HT-29 (cell line): ENCODE measurements around the gene SMG6. TPM values are rescaled to one million over a fixed set of nuclear protein-coding genes. Genes with fewer than 3 reads are reported as not detected.

Experiments
- DNase-seq: peaks from one replicate; pipeline ENCODE4 v3.0.0-alpha.2; 2015; ENCODE audit warnings: low spot score
- total RNA-seq: library from RNA; depleted of rRNA; stranded (reverse); fragments of >200 nt; shearing (Covaris generic); gene quantifications from 2 replicates; pipeline ENCODE4 v1.2.3, GENCODE V29; 2014

The SMG6 gene
- total RNA-seq, 1 experiment from 2014 or later = 14.9 TPM

DNA sequence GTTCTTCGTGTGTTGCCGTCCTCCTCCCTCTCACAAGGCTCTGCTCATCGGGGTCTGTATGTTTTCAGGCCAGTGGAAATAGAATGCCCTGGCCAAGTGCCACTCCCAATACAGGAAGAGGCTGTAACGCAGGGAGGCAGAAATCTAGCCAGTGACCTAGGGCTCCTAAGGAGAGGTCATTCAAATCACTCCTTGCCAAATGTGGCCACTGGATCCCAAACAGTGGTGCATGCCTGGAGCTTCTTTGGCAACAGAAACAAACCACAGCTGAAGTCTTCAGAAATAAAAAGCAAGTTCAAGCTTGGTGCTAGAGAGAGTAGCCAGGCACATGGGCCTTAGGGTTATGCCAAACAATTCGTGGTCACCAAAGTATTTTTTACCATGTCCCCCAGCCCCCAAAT, 66.1 kb downstream of the SMG6 start:
- DNase-seq = no peak

DNA sequence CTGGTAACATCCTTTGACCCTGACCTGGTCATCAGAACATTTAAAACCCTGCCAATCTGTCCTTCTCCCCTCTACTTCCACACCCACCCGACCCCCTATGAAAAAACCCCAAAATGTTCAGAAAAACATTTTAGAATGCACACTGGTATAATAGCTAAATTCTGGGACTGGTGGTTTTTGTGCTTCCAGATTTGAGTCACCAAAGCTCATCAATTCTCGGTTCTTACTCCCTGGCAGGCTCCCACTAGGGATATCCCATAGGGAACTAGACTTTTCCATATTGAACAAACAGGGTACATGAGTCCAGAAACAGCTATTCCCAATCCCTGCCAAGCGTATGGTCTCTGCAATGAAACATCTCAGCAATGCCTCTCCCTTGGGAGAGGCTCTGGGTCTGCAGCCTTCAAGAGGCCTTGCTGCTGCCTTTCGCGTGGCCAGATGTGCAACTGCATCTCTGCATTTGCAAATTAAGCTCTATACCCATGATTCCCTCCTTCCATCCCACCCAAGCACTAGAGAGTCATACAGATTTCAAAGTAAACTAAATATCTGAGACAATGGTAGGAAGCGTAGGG, 67.7 kb downstream of the SMG6 start:
- DNase-seq = no peak

DNA sequence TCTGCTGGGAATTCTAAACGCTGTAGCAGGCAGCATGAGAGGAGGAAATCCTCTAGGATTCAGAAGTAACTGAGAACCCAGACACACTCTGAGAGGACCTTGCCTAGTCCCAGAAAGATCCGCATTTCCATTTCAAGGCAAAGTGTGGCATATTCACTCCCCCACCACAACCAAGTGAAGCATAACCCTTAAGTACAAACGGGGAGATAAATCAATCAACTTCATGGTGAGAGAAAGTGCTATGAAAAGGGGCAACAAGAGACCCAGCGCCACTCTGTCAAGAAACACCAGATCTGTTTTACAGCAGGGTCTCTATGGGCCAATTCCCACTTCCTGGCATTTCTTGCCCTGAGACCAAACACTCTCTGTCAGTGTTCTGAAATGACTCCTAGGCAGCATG, 68.3 kb downstream of the SMG6 start:
- no peak for DNase-seq

DNA sequence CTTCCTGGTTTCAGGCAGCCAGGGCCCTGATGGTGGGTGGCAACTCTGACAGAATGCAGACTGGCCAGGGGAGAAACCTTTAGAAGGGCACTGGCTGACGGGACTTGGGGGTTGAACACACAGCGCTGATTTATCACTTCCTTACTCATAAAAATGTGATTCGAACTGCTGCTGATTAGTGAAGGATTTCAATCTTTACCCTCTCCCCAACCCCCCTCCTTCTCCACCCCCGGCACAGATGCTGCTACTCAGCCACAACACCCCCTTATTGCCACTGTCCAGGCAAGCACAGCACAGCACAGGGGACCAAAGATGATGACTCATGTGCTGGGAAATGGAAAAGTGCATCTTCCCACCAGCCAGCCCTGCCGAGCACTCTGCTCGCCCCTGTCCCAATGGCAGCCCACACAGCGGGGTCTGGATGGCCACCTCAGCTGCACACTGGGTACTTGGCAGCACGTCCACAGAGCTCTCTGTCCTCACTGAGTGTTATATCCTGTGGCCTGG, 70.1 kb downstream of the SMG6 start:
- no peak for DNase-seq

DNA sequence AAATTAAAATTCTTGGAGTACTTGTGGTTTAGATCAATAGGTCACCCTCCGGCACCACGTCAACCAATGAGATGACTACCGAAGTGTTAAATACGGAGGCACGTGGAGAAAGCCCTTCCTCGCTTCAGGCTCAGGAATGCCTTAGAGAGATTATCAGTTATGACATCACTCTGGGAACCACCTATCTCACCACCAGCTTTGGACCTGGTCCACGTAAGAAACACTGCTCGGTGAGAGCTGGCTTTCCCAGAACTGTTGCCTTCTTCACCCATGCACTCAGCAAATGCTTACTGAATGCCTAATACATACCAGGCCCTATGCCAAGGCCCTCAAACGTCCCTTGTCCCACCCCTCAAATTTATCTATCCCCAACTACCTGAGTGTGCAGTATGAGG, 71.3 kb downstream of the SMG6 start:
- no peak for DNase-seq

DNA sequence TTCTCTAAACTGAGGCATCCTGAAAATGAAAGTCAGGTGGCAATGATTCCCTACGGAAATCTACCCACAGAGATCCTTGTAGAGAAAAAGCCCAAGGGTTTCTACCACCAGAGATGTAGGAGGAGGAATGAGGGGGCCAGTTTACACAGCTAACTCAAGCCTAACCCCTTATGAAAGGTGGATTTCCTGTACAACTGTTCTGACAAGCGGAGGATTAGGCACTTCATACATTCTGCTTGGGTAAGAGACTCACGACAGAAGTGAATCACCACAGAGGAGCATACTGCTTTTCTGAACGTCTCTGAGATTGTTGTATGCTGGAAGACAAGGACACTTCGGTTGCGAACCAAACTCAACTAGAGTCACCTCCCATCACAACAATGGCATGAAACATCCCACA, 72.7 kb downstream of the SMG6 start:
- no peak for DNase-seq

DNA sequence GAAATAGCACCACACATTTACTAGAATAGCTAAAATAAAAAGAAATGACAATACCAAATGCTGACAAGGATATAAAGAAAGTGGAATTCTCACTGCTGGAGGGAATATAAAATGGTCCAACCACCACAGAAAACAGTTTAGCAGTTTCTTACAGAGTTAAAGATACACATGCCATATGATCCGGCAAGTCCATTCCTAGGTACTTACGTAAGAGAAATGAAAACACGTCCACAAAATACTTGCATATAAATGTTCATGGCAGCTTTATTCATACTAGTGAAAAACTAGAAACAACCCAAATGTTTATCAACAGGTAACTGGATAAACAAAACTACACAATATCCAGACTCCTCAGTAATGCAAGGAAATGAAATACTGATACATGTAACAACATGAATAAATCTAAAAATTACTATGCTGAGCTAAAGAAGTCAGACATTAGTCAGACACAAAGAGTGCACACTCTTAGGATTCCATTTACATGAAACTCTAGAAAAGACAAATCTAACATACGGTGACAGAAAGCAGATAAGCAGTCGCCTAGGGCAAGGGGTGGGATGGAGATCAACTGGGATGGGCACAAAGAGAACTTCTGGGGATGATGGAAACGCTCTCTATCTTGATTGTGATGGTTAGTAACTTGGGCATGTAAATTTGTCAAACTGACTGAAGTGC, 76.4 kb downstream of the SMG6 start:
- DNase-seq = no peak

DNA sequence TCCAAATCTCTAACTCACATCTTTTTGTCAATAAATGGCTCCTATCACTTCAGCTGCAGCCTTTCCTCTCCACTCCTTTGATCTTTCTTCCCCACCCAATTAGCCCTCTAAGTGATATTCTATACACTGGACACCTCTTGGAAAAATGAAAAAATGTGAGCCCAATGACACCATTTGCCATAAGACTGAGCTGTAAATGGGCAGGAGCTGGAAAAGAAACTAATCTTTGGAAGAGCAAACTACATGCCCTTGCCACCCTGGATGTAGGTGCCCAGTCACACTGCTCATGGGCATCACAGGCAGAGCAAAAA, 80.0 kb downstream of the SMG6 start:
- no peak for DNase-seq

DNA sequence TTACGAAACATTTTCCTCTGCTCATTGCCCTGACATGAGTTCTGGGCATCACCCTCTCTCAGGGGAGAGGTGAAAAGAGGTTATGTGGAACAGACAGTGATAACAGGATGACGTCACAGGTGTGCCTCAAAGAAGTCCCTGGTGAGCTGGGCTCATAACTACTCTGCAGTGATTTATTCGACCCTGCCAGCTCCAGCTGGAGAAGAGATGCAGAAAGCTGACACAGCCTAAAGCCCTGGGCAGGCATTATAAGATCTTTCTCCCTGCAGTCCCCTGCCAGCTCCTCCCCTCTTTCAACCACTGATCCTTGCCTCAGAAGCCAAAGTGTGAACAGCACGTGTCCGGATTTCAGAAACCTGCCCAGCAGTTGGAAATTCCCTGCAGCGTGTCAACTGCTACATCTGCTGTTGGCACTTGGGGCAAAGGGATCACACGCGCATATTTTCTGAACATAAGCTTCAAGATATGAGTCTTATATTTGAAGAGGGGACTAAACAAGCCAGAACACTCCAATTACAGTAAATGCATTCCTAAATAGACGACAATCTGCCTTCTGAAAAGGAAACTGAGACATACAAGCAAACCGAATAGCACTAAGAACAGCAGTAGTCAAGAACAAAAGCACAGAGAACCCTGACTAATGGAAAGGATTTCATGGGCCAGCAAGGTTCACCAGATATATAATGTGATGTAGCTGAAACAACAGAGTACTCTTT, 80.5 kb downstream of the SMG6 start:
- no peak for DNase-seq

DNA sequence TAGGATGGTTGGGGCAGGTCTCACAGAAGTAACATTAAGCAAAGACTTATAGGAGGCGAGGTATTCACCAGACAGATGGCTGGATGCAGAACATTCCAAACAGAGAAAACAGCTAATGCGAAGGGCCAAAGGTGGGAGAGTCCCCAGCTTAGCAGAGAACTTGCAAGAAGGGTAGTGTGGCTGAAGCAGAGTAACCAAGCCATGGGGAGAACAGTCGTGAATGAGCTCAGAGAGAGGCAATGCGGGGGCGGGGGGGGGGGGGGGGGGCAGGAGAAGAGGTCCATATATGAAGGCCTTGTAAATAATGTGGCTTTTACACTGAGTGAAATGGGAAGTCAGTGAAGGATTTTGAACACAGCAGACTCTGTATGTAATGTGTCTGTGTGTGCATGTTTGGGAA, 81.3 kb downstream of the SMG6 start:
- DNase-seq = no peak

DNA sequence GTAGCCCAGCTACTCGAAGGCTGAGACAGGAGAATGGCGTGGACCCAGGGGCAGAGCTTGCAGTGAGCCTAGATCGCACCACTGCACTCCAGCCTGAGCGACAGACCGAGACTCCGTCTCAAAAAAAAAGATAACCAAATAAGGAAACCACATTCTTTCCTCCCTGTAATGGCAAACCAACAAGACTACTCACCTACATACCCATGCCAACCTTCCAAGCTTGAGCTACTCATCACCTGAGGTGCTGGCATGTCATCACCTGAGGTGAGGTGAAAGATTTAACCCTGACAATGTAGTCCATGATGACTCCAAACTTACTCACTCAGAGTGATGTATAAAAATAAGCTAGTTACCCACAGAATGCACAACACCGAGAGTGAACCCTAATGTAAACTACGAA, 85.2 kb downstream of the SMG6 start:
- no peak for DNase-seq

DNA sequence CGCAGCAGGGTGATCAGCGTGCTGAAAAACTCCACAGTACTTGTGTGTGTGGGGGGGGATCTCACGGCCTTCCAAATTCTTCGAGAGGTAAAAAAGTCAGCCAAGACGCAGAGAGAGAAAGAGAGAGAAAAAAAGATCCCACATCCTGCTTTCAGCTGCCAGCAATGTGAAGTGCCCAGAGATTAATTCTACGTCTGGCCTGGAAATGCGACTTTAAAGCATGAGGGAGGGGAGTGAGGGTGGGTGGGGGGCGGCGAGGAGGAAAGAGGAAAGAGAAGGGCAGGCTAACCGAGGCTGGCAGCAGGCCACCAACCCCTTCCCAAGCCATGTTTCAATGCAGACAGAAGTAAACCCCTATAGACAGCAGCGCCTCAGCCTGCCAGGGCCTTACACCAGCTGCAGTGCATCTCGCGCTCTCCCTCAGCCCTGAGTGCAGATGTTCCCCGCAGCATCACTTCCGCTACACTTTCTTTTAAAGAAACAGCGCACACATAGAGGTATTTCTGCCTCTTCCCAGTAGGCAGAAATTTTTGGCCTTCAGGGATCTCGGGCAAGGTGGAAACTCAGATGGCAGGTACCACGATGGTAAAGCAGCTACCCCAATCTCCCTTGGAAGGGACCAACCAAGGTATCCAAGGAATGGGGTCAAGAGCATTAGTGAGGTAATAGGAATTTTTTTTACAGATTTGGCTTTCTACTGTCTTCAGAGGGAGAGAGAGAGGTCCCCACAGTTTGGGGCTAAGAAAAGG, 87.8 kb downstream of the SMG6 start:
- DNase-seq = no peak

DNA sequence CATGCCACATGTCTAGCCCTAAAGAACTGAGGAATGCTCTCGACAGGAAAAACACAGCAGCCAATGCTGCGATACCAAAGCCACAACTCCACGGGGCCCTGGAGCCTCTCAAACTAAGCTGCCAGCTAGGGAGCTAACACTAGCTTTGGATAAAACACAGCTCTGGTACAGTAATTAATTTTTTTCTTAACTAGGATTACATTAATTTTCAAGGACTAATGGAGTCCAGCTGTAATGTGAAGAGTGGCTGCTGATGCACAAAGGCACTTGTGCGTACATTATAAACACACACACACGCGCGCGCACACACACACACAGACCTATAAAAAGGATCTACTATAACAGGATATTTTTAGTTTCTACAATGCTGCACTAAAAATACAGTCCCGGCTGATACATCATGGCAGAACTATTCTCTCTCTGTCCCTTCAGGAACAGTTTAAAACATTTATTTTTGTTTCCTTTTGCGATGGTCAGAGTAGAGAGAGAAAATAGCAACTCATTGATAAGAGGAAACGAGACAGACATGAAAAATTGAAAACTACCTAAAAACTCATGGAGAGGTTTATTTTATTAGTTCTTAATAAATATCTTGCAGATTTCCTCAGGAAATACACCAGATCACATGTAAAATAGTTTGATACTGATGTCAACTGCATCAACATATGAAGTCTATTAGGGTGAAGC, 88.5 kb downstream of the SMG6 start:
- DNase-seq = no peak

DNA sequence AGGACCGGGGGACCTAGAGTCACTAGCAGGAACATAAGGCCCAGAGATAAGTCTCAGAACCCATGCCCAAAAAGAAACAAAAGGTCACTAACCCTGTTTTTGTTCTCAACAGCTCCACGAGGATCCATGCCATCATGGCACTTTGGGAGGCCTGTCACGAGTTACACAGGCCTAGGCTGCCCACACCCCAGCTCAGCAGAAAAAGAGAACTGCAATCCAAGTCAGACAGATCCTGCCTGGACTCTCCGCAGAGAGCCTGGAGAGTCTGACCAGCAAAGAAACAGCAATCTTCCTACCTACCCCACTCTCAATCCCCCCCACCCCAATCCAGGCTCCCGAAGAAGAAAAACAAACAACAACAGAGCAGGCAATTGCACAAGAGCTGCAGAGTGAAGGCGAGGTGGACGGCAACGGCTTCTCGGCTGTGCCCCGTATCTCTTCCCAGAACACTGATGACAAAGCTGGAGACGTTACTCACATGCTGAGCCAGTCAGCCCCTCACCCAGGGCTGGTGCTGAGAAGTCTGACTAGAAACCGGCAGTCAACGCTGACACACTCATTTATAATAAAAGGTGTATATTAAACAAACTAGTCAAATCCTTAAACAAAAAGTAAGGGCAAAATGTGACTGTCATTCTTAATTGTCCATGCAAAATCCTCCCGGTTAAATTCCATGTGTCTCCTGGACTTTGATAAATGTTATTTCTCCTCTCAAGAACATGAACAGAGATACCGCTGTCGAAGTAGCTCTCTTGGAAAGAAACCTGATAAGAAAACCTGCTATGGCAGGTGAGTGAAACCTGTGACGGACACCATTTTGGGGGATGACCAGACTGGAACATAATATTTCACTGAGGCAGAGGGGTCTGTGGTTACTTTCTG, 89.3 kb downstream of the SMG6 start:
- no peak for DNase-seq

DNA sequence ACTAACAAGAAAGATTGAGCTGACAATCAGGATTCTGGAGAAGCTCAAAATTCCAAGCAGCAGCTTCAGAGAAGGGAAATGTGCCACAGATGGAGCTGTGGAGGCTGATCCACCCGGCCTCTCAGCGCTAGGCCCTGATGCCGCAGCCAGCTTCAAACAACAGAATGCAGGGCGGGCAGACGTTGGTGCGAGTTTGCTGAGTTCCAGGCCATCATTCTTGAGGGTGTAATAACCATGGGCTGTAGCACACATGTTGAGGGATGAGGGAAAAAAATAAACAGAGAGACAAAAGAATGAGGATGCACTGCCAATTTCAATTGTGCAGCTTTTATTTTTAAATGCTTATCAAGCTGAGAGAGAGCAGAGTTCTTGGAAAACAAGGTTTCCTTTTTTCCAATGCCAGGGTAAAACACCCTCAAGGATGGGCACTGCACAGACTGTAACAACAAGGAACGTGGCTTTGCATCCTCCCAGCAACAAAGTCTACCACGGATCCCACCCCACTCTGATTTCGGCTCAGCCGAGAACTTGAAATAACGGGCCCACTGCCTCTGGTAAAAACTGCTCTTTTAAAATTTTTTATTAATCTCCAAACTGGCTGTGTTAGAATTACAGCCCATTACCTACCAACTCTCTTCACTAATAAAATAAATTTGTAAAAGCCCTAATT, 90.2 kb downstream of the SMG6 start:
- no peak for DNase-seq

DNA sequence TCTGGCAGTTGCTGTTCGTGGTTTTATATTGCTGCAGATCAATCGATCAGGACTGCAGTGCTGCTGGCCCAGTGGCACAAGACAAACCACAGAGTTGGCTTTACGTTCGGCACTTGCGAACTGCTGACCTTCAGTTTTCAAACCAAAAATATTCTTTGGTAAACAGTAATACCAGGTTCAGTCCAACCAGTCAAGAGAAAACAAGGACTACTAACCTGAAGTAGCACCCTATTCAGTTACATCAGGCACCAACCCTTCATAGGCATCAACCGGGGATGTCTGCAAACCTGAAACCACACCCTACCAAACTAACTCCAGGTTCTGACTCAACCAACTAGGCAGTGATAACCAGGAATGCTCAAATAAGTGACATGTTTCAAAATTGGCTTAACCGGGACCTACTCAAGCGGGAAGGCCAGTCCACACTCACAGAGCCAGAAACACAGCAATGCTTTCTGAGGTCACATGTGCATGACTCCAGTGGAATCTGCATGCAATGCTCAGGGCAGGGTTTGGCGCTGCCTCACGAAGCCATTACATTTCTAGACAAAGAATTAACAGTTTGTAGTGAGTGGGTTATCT, 91.1 kb downstream of the SMG6 start:
- DNase-seq = no peak

DNA sequence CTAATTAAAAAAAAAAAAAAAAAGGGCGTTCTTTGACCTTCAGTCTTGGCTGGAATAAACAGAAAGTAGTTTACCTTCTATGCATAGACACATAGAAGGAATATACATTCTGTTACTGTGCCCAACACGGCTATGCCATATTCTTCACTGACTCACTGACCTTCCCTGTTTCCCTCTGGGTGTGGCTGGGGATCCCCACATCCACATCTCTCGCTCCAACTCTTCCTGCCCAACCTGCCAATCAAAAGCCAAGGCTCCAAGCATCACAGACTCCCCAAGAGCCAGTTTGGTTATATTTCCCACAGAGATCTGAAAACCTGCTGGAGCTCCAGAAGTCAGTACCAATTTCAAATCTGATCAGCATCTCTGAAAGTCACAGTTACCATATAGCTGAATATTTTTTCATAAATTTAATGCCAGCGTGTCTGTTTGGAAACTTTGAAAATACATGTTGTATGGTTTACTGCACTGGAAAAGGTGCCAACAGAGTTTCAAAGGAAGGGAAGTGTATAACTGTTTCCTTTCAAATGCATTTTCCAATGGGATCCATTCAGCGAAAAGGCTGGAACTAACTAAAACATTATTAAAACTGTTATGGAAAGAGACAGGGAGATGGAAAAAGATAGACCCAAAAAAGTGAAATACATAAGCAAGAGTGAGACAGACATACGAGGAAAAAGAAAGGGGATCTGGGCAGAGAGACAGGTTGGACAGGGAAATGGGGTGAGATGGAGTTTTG, 91.8 kb downstream of the SMG6 start:
- no peak for DNase-seq

DNA sequence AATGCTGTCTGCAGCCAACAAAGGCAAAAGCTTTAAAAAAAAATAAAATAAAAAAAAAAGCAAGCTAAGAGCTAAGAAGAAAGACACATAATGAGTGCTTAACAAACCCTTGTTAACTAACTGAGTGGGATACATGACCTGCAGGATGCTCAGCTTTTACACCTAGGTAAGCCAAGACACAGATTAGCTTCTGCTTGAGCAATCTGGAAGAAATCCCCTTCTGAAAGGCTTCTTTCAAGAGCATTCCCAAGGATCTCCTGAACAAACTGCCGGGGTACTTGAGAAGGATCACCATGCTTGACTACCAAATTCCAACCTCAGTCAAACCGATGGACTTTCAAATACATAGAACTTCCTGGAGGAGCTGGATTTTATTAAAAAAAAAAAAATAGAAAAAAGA, 92.9 kb downstream of the SMG6 start:
- no peak for DNase-seq

DNA sequence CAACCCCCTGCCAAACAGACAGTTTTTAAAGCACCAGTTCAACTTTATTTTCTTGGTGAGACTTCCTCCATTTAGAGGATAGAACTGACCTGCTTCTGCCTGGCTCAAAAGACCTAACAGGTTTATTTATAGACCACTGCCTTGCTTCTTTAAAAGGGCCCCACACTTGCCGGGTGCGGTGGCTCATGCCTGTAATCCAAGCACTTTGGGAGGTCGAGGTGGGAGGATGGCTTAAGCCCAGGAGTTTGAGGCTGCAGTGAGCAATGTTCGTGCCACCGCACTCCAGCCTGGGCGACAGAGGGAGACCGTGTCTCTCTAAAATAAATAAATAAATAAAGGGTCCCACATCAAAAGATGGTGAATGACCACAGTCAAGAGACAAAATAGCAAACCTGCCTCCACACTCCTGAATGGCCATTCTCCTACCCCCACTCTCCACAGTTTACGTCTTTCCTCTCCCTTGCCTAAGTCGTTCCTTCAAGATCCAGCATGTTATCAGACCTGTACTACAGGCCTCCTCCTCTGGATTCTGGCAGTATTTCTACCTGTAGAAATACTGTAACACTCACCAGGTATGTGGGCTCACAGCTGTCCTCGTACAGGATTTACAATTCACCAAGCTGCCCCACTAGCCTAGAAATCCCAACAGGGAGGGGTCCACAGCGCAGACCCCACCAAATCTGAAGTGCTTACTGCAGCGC, 95.6 kb downstream of the SMG6 start:
- no peak for DNase-seq
